HG03354 (cell line): Measurements from ENCODE around the gene ULK3.

Source experiments
- ATAC-seq: cut with Tn5 transposase; IDR thresholded peaks from one replicate; pipeline ENCODE4 v1.9.1; 2021; ENCODE audit warnings: mild to moderate bottlenecking; ENCODE audit not compliant: unreplicated experiment, poor library complexity, severe bottlenecking

ULK3 gene

GRCh38 chr15:74802862-74803447 lies 40.0 kb downstream of the ULK3 start:
- no peak for ATAC-seq

DNA sequence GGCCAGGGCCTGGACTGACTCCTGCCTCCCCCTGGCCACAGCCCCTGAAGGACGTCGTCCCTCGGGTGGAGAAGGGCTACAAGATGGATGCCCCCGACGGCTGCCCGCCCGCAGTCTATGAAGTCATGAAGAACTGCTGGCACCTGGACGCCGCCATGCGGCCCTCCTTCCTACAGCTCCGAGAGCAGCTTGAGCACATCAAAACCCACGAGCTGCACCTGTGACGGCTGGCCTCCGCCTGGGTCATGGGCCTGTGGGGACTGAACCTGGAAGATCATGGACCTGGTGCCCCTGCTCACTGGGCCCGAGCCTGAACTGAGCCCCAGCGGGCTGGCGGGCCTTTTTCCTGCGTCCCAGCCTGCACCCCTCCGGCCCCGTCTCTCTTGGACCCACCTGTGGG lies 40.7 kb downstream of the ULK3 start:
- ATAC-seq: no peak

DNA sequence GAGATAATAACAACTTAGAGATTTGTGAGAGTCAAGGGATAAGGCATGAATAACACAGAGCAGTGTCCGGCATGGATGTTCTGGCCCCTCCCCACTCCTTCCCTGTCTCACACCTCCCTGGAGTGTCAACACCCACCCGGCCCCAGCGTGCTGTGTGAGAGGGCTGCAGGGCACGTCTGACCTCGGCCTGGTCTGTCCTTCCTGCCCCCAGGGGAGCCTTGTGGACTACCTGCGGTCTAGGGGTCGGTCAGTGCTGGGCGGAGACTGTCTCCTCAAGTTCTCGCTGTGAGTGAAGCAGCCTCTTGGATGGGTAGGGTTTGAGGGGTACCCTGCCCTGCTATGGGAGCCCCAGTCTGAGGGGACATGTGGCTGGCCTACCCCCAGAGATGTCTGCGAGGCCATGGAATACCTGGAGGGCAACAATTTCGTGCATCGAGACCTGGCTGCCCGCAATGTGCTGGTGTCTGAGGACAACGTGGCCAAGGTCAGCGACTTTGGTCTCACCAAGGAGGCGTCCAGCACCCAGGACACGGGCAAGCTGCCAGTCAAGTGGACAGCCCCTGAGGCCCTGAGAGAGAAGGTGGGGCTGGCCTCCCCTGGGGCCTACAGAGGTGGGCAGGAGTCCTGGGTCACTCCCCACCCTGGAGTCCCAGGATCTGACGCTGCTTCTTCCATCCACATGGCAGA lies 41.5 kb downstream of the ULK3 start:
- no peak for ATAC-seq

DNA sequence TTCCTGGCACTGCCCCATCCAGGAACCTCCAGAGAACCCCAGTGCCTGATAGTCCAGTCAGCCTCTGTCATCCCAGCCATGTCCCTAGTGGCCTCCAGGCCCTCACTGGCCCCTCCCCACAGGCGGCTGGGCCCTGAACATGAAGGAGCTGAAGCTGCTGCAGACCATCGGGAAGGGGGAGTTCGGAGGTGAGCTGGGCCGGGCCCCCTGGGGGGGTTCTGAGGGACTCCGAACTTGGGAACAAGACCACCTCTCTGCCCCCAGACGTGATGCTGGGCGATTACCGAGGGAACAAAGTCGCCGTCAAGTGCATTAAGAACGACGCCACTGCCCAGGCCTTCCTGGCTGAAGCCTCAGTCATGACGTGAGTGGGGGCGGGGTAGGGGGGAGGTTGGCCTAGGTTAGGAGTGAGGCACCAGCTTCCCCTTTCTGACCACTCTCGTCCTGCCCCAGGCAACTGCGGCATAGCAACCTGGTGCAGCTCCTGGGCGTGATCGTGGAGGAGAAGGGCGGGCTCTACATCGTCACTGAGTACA lies 42.3 kb downstream of the ULK3 start:
- ATAC-seq: no peak

GRCh38 chr15:74799856-74800558 lies 42.9 kb downstream of the ULK3 start:
- ATAC-seq: peak; percentile 78

- no peak for ATAC-seq
These were observed 43.6 kb downstream of the ULK3 start for GRCh38 chr15:74799255-74799855.

- ATAC-seq: no peak
These were observed 44.3 kb downstream of the ULK3 start for GRCh38 chr15:74798388-74799254.

GRCh38 chr15:74795966-74796625 lies 46.9 kb downstream of the ULK3 start:
- ATAC-seq: no peak

DNA sequence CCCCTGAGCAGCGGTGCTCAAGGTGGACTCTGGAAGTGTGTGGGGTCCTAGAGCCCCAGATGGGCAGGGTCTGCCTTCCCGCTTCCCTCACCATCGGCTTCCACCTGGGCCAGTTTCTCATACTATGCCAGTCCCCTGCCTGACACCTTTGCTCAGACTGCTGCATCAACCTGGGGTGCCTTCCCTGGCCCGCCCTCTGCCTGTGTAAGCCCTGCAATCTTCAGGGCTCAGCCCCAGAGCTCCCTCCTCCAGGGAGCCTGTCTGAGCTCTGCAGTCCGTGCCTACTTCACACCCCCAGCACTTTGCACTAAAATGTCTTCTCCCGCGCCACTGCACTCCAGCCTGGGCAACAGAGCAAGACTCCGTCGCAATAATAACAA lies 48.0 kb downstream of the ULK3 start:
- ATAC-seq: no peak

GRCh38 chr15:74794248-74794969 lies 48.5 kb downstream of the ULK3 start:
- ATAC-seq: no peak

- ATAC-seq: no peak
These were observed 49.6 kb downstream of the ULK3 start for GRCh38 chr15:74793135-74794028.

GRCh38 chr15:74792227-74793016 lies 50.5 kb downstream of the ULK3 start:
- ATAC-seq: no peak

- ATAC-seq: no peak
These were observed 51.3 kb downstream of the ULK3 start for GRCh38 chr15:74791667-74792066.

GRCh38 chr15:74791007-74791406 lies 51.9 kb downstream of the ULK3 start:
- no peak for ATAC-seq

DNA sequence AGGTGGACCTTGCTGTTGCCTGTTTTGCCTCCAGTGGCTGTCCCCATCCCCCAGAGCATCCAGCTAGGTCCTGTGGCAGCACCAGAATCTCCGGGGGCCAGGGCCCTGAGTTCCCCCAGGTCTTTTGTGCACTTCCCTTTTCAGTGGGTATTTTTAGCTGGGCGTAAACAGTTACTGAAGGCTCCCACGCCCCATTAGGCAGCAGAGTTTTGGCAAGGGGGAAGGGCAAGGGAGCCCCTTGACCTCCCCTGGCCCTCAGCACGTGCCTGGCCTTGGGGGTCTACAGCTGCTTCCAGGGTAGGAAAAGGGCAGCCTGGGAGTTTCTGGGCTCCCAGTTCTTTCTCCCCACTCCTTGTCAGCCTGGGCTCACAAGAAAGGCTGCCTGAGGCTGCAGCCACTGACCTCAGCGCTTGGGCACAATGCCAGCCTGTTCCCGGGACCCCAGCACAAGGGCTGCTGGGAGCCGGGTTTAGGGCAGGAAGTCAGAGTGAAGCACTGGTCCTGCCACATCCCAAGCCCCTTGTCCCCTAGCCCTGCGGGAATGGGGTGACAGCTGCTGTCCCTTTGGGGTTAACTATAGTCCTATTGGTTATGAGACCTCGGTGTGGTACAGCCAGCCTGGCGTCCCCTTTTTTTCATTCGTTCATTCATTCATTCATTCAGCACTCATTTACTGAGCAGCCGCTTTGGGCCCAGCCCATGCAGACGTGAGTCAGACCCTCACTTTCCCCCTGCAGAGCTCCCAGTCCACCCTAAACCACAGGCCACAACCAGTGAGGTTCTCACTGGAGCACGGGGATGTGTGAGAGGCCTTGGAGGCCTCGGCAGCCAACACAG lies 52.7 kb downstream of the ULK3 start:
- ATAC-seq: no peak

- ATAC-seq: no peak
These were observed 53.2 kb downstream of the ULK3 start for GRCh38 chr15:74789741-74790079.
